ENCODE data around the gene SNX14.

The SNX14 gene

DNA sequence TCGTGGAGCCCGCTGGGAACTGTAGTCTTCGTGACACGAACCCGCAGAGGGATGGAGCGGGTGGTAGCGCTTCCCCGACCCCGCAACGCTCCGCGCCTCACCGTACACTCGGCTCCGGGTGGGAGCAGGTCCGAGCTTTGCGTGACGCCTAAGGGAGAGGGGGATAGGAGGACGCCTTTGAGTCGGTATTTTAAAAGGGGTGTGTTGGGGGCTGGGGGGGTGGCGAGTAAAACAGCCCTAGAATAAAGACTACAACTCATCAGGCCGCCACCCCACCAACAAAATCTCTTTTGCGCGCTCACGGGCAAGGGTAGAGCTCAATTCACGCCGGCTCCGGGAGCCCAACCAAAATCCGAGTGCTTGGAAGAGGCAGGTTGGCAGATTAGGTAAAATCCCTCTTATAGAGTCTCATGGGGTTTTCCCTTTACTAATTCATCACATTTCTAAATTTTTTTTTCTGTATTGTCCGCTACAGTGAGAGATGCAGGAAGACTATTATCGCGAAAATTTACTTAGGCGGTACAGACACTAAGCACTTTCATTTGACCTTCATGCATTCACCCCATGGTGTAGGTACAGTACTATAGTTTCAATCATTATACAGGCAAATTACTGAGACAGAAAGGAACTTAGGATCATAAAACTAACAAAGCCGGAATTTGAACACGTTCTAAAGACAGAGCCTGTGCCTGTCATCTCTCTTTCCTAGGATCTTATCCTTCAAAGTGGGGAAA, 706 bp upstream of the SNX14 start:
- H3K9me3 ChIP-seq (replicated peaks in 1 of 2; ENCODE audit: control insufficient read depth in 2 of 2, insufficient read depth in 1 of 2, low read depth in 1 of 2, low read length in 2 of 2): peaks cover 0 to 25% of the 10 kb centered on the region in 2 donors
- peaks cover 0 to 11% of the 10 kb centered on the region in 2 donors for H3K36me3 ChIP-seq (replicated peaks in 1 of 2; ENCODE audit: control insufficient read depth in 2 of 2, insufficient read depth in 2 of 2, low read length in 2 of 2)
- no peak for DNase-seq (ENCODE audit: low spot score)
- no peak overlapping the region for H2BK15ac ChIP-seq (ENCODE audit: low read length)
- H3K27me3 ChIP-seq (ENCODE audit: control insufficient read depth in 3 of 3, insufficient read depth in 3 of 3, low read depth in 1 of 3, low read length in 3 of 3): no peaks in the 10 kb centered on the region
- H2BK5ac ChIP-seq (ENCODE audit: low read length): peak overlapping the region; percentile 97
- no peak overlapping the region for H4K91ac ChIP-seq (ENCODE audit: low read depth, low read length, poor library complexity)
- H2AK5ac ChIP-seq (ENCODE audit: low read depth, low read length): no peak overlapping the region
- H3K27ac ChIP-seq (replicated peaks; ENCODE audit: low read length): peak overlapping the region; percentile 75
- H3K9ac ChIP-seq (ENCODE audit: low read depth, low read length, poor library complexity): peak overlapping the region; percentile 74
- peak overlapping the region; percentile 97 for H3K18ac ChIP-seq (ENCODE audit: low read length)
- no peak overlapping the region for H3K4ac ChIP-seq (ENCODE audit: low read length)
- no peak overlapping the region for H2BK12ac ChIP-seq (ENCODE audit: low read length)
- no peak overlapping the region for H2BK120ac ChIP-seq (ENCODE audit: low read depth, low read length)
- H3K4me3 ChIP-seq (ENCODE audit: low read length in 2 of 2): peak overlapping the region; percentile 90 to 98
- no peak overlapping the region for H4K8ac ChIP-seq (ENCODE audit: low read depth, low read length)
- H2AFZ ChIP-seq (ENCODE audit: low read length): peak overlapping the region; percentile 98
- peak overlapping the region; percentile 11 for H3K14ac ChIP-seq (ENCODE audit: low read length)
- no CpG with 5 or more reads among the region's 35 CpGs for WGBS, 2 donors (ENCODE audit: extremely low coverage in 2 of 2, insufficient read length in 2 of 2, insufficient replicate concordance in 1 of 2)
- no peaks in the 10 kb centered on the region for H3K79me1 ChIP-seq (ENCODE audit: low read depth, low read length)
- peaks cover 2% of the 10 kb centered on the region in 2 donors for H3K4me1 ChIP-seq (ENCODE audit: control insufficient read depth in 2 of 2, insufficient read depth in 1 of 2, low read depth in 1 of 2, low read length in 2 of 2)
- peak overlapping the region; percentile 77 for H3K4me2 ChIP-seq (ENCODE audit: insufficient read depth, low read length, poor library complexity, severe bottlenecking)
- peak overlapping the region; percentile 99 for H3K23ac ChIP-seq (ENCODE audit: low read depth, low read length, poor library complexity)

DNA sequence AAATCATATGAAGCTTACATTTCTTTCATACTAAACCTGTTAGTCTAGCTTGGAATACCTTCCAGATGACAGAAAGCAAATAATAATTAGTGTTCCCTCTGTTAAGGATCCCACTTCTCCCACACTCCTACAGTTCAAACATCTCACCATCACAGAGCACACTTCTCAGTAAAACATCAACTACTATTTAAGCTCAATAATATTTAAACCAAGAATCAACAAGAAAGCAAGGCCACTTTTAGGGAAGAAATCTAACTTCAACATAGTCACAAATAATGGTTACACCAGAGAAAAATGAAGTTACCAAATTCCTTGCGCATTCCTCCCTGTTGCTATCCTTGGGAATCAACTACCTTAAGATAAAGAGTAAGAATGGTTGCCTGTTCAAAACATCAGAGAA, 1.6 kb downstream of the SNX14 start:
- Histone ChIP-seq H2BK12ac (ENCODE audit: low read length) (no peak overlapping the region), H3K14ac (ENCODE audit: low read length) (no peak overlapping the region), H4K8ac (ENCODE audit: low read depth, low read length) (no peak overlapping the region), H2AK5ac (ENCODE audit: low read depth, low read length) (no peak overlapping the region), H3K36me3 (replicated peaks in 1 of 2; ENCODE audit: control insufficient read depth in 2 of 2, insufficient read depth in 2 of 2, low read length in 2 of 2) (peaks cover 0 to 14% of the 10 kb centered on the region in 2 donors), H3K9ac (ENCODE audit: low read depth, low read length, poor library complexity) (no peak overlapping the region), H3K27me3 (ENCODE audit: control insufficient read depth in 3 of 3, insufficient read depth in 3 of 3, low read depth in 1 of 3, low read length in 3 of 3) (no peaks in the 10 kb centered on the region), H3K18ac (ENCODE audit: low read length) (no peak overlapping the region), H2BK15ac (ENCODE audit: low read length) (no peak overlapping the region), H3K4me3 (ENCODE audit: low read length in 2 of 2) (no peak overlapping the region), H3K4me2 (ENCODE audit: insufficient read depth, low read length, poor library complexity, severe bottlenecking) (no peak overlapping the region), H2BK5ac (ENCODE audit: low read length) (no peak overlapping the region), H3K9me3 (replicated peaks in 1 of 2; ENCODE audit: control insufficient read depth in 2 of 2, insufficient read depth in 1 of 2, low read depth in 1 of 2, low read length in 2 of 2) (peaks cover 0 to 42% of the 10 kb centered on the region in 2 donors), H3K4ac (ENCODE audit: low read length) (no peak overlapping the region), H3K79me1 (ENCODE audit: low read depth, low read length) (no peaks in the 10 kb centered on the region), H3K23ac (ENCODE audit: low read depth, low read length, poor library complexity) (no peak overlapping the region), H2BK120ac (ENCODE audit: low read depth, low read length) (no peak overlapping the region), H3K27ac (replicated peaks; ENCODE audit: low read length) (no peak overlapping the region), H4K91ac (ENCODE audit: low read depth, low read length, poor library complexity) (no peak overlapping the region), H3K4me1 (ENCODE audit: control insufficient read depth in 2 of 2, insufficient read depth in 1 of 2, low read depth in 1 of 2, low read length in 2 of 2) (peaks cover 2% of the 10 kb centered on the region in 2 donors), H2AFZ (ENCODE audit: low read length) (no peak overlapping the region)
- no CpG with 5 or more reads among the region's 1 CpG for WGBS, 2 donors (ENCODE audit: extremely low coverage in 2 of 2, insufficient read length in 2 of 2, insufficient replicate concordance in 1 of 2)
- no peak for DNase-seq (ENCODE audit: low spot score)

DNA sequence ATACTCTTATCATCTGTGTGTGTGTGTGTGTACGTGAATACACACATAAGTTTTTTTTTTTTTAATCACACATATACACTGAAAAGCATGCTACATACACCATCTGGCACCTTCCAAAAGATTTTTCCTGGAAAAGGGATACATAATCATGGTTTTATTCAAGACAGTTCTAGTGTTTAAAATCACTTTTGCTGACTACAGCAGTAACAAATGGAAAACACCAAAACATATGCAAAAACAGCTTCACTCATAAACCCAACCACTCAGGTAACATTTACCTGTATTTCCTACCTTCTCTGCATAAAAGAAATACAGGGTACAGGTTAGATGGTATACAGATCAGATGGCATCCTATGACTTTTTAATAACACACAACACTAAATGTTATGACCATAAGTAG, 2.5 kb downstream of the SNX14 start:
- Histone ChIP-seq H2BK5ac (ENCODE audit: low read length) (no peak overlapping the region), H4K8ac (ENCODE audit: low read depth, low read length) (no peak overlapping the region), H2BK15ac (ENCODE audit: low read length) (no peak overlapping the region), H3K23ac (ENCODE audit: low read depth, low read length, poor library complexity) (no peak overlapping the region), H4K91ac (ENCODE audit: low read depth, low read length, poor library complexity) (no peak overlapping the region), H2AK5ac (ENCODE audit: low read depth, low read length) (no peak overlapping the region), H3K4me3 (ENCODE audit: low read length in 2 of 2) (no peak overlapping the region), H2BK12ac (ENCODE audit: low read length) (no peak overlapping the region), H3K27me3 (ENCODE audit: control insufficient read depth in 3 of 3, insufficient read depth in 3 of 3, low read depth in 1 of 3, low read length in 3 of 3) (no peaks in the 10 kb centered on the region), H3K4me1 (ENCODE audit: control insufficient read depth in 2 of 2, insufficient read depth in 1 of 2, low read depth in 1 of 2, low read length in 2 of 2) (peaks cover 2% of the 10 kb centered on the region in 2 donors), H3K9me3 (replicated peaks in 1 of 2; ENCODE audit: control insufficient read depth in 2 of 2, insufficient read depth in 1 of 2, low read depth in 1 of 2, low read length in 2 of 2) (peaks cover 0 to 42% of the 10 kb centered on the region in 2 donors), H2AFZ (ENCODE audit: low read length) (no peak overlapping the region), H3K9ac (ENCODE audit: low read depth, low read length, poor library complexity) (no peak overlapping the region), H3K36me3 (replicated peaks in 1 of 2; ENCODE audit: control insufficient read depth in 2 of 2, insufficient read depth in 2 of 2, low read length in 2 of 2) (peaks cover 0 to 14% of the 10 kb centered on the region in 2 donors), H3K18ac (ENCODE audit: low read length) (no peak overlapping the region), H2BK120ac (ENCODE audit: low read depth, low read length) (no peak overlapping the region), H3K27ac (replicated peaks; ENCODE audit: low read length) (no peak overlapping the region), H3K4ac (ENCODE audit: low read length) (no peak overlapping the region), H3K4me2 (ENCODE audit: insufficient read depth, low read length, poor library complexity, severe bottlenecking) (no peak overlapping the region), H3K14ac (ENCODE audit: low read length) (no peak overlapping the region), H3K79me1 (ENCODE audit: low read depth, low read length) (peaks cover 2% of the 10 kb centered on the region)
- no peak for DNase-seq (ENCODE audit: low spot score)
- WGBS, 2 donors (ENCODE audit: extremely low coverage in 2 of 2, insufficient read length in 2 of 2, insufficient replicate concordance in 1 of 2): no CpG with 5 or more reads among the region's 1 CpG

DNA sequence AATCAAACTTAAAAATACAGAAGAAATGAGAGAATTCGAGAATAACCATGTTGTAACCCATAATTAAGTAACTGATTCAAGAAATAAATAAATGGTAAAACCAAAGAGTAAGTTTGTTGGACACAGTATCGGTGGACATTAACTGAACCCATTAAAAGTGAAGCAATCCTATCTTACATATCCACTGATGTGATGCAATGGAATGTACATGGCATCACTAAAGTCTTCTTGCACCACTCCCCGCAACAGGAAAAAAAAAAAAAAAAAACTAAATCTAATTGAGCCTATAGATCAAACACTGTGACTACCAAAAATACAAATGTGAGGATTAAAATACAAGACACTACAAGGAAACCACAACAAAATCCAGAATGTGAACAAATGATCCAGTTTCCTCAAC, 7.9 kb downstream of the SNX14 start:
- Histone ChIP-seq H3K36me3 (replicated peaks in 1 of 2; ENCODE audit: control insufficient read depth in 2 of 2, insufficient read depth in 2 of 2, low read length in 2 of 2) (peaks cover 0 to 10% of the 10 kb centered on the region in 2 donors), H2BK12ac (ENCODE audit: low read length) (no peak overlapping the region), H3K79me1 (ENCODE audit: low read depth, low read length) (peaks cover 2% of the 10 kb centered on the region), H3K27me3 (ENCODE audit: control insufficient read depth in 3 of 3, insufficient read depth in 3 of 3, low read depth in 1 of 3, low read length in 3 of 3) (no peaks in the 10 kb centered on the region), H2BK5ac (ENCODE audit: low read length) (no peak overlapping the region), H3K9ac (ENCODE audit: low read depth, low read length, poor library complexity) (no peak overlapping the region), H3K9me3 (replicated peaks in 1 of 2; ENCODE audit: control insufficient read depth in 2 of 2, insufficient read depth in 1 of 2, low read depth in 1 of 2, low read length in 2 of 2) (peaks cover 0 to 45% of the 10 kb centered on the region in 2 donors), H4K8ac (ENCODE audit: low read depth, low read length) (no peak overlapping the region), H3K4me2 (ENCODE audit: insufficient read depth, low read length, poor library complexity, severe bottlenecking) (no peak overlapping the region), H2AK5ac (ENCODE audit: low read depth, low read length) (no peak overlapping the region), H4K91ac (ENCODE audit: low read depth, low read length, poor library complexity) (no peak overlapping the region), H3K14ac (ENCODE audit: low read length) (no peak overlapping the region), H2BK15ac (ENCODE audit: low read length) (no peak overlapping the region), H3K4me3 (ENCODE audit: low read length in 2 of 2) (no peak overlapping the region), H3K23ac (ENCODE audit: low read depth, low read length, poor library complexity) (no peak overlapping the region), H2AFZ (ENCODE audit: low read length) (no peak overlapping the region), H3K4me1 (ENCODE audit: control insufficient read depth in 2 of 2, insufficient read depth in 1 of 2, low read depth in 1 of 2, low read length in 2 of 2) (no peaks in the 10 kb centered on the region), H2BK120ac (ENCODE audit: low read depth, low read length) (no peak overlapping the region), H3K4ac (ENCODE audit: low read length) (no peak overlapping the region), H3K18ac (ENCODE audit: low read length) (no peak overlapping the region), H3K27ac (replicated peaks; ENCODE audit: low read length) (no peak overlapping the region)
- WGBS, 2 donors (ENCODE audit: extremely low coverage in 2 of 2, insufficient read length in 2 of 2, insufficient replicate concordance in 1 of 2): no CpG with 5 or more reads among the region's 3 CpGs
- no peak for DNase-seq (ENCODE audit: low spot score)
